Measurements from ENCODE around the gene PTGFRN.

- TF ChIP-seq, protein P1, sequence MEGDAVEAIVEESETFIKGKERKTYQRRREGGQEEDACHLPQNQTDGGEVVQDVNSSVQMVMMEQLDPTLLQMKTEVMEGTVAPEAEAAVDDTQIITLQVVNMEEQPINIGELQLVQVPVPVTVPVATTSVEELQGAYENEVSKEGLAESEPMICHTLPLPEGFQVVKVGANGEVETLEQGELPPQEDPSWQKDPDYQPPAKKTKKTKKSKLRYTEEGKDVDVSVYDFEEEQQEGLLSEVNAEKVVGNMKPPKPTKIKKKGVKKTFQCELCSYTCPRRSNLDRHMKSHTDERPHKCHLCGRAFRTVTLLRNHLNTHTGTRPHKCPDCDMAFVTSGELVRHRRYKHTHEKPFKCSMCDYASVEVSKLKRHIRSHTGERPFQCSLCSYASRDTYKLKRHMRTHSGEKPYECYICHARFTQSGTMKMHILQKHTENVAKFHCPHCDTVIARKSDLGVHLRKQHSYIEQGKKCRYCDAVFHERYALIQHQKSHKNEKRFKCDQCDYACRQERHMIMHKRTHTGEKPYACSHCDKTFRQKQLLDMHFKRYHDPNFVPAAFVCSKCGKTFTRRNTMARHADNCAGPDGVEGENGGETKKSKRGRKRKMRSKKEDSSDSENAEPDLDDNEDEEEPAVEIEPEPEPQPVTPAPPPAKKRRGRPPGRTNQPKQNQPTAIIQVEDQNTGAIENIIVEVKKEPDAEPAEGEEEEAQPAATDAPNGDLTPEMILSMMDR (IDR thresholded peaks at IDR 0.05; ENCODE audit: low read length) = no peak
- TF ChIP-seq EZH2 (optimal IDR thresholded peaks at IDR 0.05; ENCODE audit: low read depth, low read length) (no peak), EZH2phosphoT487 (IDR thresholded peaks at IDR 0.05; ENCODE audit: low read length) (no peak)
Observed at GRCh38 chr1:116927049-116927798, 17.5 kb downstream of the PTGFRN start.
